GM19372 (cell line): Measurements from ENCODE around the gene ACTG1.

ENCODE experiments used
- ATAC-seq: cut with Tn5 transposase; IDR thresholded peaks from one replicate; pipeline ENCODE4 v1.9.1; 2021; ENCODE audit warnings: mild to moderate bottlenecking, low read depth, moderate library complexity; ENCODE audit not compliant: unreplicated experiment

ACTG1 gene

GRCh38 chr17:81518785-81519283 lies 6.2 kb upstream of the ACTG1 start:
- no peak for ATAC-seq

GRCh38 chr17:81518113-81518784 lies 5.7 kb upstream of the ACTG1 start:
- no peak for ATAC-seq

GRCh38 chr17:81517339-81518112 lies 4.9 kb upstream of the ACTG1 start:
- no peak for ATAC-seq

GRCh38 chr17:81517009-81517338 lies 4.4 kb upstream of the ACTG1 start:
- no peak for ATAC-seq

GRCh38 chr17:81516439-81516838 lies 3.8 kb upstream of the ACTG1 start:
- no peak for ATAC-seq

- ATAC-seq = no peak
Observed at GRCh38 chr17:81515530-81516041, 3.0 kb upstream of the ACTG1 start.

- no peak for ATAC-seq
Observed at GRCh38 chr17:81514739-81515529, 2.3 kb upstream of the ACTG1 start.

- no peak for ATAC-seq
Observed at GRCh38 chr17:81514489-81514738, 1.8 kb upstream of the ACTG1 start.

GRCh38 chr17:81513753-81514488 lies 1.3 kb upstream of the ACTG1 start:
- no peak for ATAC-seq

- no peak for ATAC-seq
Observed at GRCh38 chr17:81513372-81513752, 763 bp upstream of the ACTG1 start.

- no peak for ATAC-seq
Observed at GRCh38 chr17:81511804-81512561, 616 bp downstream of the ACTG1 start.

- ATAC-seq = no peak
Observed at GRCh38 chr17:81511554-81511803, 1.1 kb downstream of the ACTG1 start.

GRCh38 chr17:81510785-81511553 lies 1.6 kb downstream of the ACTG1 start:
- ATAC-seq = no peak

- no peak for ATAC-seq
Observed at GRCh38 chr17:81509972-81510784, 2.4 kb downstream of the ACTG1 start.

GRCh38 chr17:81509207-81509971 lies 3.2 kb downstream of the ACTG1 start:
- no peak for ATAC-seq

- ATAC-seq = no peak
Observed at GRCh38 chr17:81508639-81509206, 3.9 kb downstream of the ACTG1 start.

- no peak for ATAC-seq
Observed at GRCh38 chr17:81503619-81504018, 9.0 kb downstream of the ACTG1 start.
